Liver (tissue), 3 donors: ENCODE data around the gene PSAT1.
A peak's percentile ranks its signal among the peaks of the same experiment; 100 is the strongest.

Source experiments
- HNF4A ChIP-seq, 2 donors: conservative IDR thresholded peaks; 2 replicates each; pipeline ENCODE4 v1.6.1; 2016; ENCODE audit warnings: antibody characterized with exemption in 2 of 2, mild to moderate bottlenecking in 2 of 2
- JUND ChIP-seq, 2 donors: IDR thresholded peaks; 2 replicates each; pipeline ENCODE4 v1.6.1; 2016; ENCODE audit warnings: antibody characterized with exemption in 2 of 2
- TAF1 ChIP-seq: conservative IDR thresholded peaks from 2 replicates; pipeline ENCODE4 v1.6.1; 2016; ENCODE audit warnings: antibody characterized with exemption, mild to moderate bottlenecking
- YY1 ChIP-seq: IDR thresholded peaks from 2 replicates; pipeline ENCODE4 v1.6.1; 2016; ENCODE audit warnings: antibody characterized with exemption, mild to moderate bottlenecking
- TF ChIP-seq, protein P1 (sequence below): fragments of 150-350 bp; IDR thresholded peaks from 2 replicates; pipeline ENCODE4 v1.5.1; 2017; ENCODE audit warnings: improper control_type of control experiment, low read depth, low read length; ENCODE audit not compliant: missing input control
- TF ChIP-seq, protein P2 (sequence below): IDR thresholded peaks from 2 replicates; pipeline ENCODE4 v1.6.1; 2016; ENCODE audit warnings: antibody characterized with exemption
- donor health status: healthy.
- donor health status: healthy.

DNA sequence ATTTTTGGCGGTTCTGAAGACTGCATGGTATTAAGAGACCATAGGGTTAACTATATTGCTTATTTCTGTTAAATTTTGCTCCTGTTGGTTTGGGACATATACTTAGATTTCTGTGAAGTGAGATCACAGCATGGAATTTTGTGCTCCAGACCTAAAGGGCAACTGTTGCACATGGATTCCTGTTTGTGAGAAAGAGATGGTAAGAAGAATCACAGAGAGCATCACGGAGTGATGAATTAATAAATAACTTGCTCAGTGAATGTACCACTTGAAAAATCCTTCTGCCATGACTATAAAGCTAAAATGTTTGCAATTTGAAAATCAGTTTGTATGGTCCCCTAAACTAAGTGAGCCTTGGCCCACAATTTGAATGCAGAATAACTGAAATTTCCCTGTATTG, 4.5 kb downstream of the PSAT1 start:
- TF ChIP-seq, protein P1, sequence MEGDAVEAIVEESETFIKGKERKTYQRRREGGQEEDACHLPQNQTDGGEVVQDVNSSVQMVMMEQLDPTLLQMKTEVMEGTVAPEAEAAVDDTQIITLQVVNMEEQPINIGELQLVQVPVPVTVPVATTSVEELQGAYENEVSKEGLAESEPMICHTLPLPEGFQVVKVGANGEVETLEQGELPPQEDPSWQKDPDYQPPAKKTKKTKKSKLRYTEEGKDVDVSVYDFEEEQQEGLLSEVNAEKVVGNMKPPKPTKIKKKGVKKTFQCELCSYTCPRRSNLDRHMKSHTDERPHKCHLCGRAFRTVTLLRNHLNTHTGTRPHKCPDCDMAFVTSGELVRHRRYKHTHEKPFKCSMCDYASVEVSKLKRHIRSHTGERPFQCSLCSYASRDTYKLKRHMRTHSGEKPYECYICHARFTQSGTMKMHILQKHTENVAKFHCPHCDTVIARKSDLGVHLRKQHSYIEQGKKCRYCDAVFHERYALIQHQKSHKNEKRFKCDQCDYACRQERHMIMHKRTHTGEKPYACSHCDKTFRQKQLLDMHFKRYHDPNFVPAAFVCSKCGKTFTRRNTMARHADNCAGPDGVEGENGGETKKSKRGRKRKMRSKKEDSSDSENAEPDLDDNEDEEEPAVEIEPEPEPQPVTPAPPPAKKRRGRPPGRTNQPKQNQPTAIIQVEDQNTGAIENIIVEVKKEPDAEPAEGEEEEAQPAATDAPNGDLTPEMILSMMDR = no peak
- TF ChIP-seq JUND (IDR thresholded peaks at IDR 0.05) = no peak
- TF ChIP-seq TAF1 = no peak
- TF ChIP-seq HNF4A (conservative IDR thresholded peaks at IDR 0.05) = peak in 1 of 2 donors; percentile 17
- TF ChIP-seq, protein P2, sequence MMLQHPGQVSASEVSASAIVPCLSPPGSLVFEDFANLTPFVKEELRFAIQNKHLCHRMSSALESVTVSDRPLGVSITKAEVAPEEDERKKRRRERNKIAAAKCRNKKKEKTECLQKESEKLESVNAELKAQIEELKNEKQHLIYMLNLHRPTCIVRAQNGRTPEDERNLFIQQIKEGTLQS = no peak
- TF ChIP-seq YY1 = no peak
